ENCODE data around the gene SMOC1.

The SMOC1 gene

DNA sequence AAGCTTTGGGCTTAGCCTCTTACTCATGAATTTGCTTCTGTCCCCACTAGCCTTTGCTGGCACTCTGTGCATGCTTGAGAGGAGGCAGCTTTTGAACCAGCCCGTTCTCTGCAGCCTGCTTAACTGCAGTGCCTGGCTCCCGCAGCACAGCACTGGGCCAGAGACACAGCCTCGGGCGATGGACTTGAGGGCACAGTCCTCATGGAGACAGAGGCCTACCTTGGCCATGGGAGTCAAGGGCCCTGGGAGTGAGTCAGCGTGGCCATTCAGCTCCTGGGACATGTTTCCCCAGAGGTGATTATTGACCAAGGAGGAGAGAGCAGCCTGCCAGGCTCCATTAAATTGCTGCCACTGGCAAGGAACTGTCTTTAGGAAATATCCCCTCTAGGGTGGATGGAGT, 93.5 kb downstream of the SMOC1 start:
- no peak for DNase-seq (ENCODE audit: insufficient read length, low spot score)
- no peak for FAIRE-seq

- DNase-seq (ENCODE audit: insufficient read length, low spot score) (no peak), FAIRE-seq (no peak)
Measured at GRCh38 chr14:69973846-69974245, 94.6 kb downstream of the SMOC1 start.

DNA sequence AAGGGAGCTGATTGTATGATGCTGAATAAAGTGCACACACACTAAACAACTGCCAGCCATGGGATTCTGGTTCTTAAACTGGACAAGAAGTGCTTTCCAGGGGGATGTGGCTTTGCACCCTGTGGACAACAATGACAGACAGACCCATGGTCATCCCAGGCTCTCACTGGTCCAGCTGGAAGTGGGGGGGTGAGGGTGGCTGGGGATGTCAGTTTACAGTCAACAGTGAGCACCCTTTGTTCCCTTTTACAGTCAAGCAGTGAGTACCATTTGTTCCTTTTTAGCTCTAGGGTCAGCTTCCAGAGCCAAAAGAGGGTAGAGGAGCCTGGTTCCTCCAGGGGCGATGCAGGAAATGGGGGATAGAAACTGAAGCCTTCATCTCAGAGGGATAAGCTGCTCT, 100.7 kb downstream of the SMOC1 start:
- FAIRE-seq (no peak), DNase-seq (ENCODE audit: insufficient read length, low spot score) (no peak)

DNA sequence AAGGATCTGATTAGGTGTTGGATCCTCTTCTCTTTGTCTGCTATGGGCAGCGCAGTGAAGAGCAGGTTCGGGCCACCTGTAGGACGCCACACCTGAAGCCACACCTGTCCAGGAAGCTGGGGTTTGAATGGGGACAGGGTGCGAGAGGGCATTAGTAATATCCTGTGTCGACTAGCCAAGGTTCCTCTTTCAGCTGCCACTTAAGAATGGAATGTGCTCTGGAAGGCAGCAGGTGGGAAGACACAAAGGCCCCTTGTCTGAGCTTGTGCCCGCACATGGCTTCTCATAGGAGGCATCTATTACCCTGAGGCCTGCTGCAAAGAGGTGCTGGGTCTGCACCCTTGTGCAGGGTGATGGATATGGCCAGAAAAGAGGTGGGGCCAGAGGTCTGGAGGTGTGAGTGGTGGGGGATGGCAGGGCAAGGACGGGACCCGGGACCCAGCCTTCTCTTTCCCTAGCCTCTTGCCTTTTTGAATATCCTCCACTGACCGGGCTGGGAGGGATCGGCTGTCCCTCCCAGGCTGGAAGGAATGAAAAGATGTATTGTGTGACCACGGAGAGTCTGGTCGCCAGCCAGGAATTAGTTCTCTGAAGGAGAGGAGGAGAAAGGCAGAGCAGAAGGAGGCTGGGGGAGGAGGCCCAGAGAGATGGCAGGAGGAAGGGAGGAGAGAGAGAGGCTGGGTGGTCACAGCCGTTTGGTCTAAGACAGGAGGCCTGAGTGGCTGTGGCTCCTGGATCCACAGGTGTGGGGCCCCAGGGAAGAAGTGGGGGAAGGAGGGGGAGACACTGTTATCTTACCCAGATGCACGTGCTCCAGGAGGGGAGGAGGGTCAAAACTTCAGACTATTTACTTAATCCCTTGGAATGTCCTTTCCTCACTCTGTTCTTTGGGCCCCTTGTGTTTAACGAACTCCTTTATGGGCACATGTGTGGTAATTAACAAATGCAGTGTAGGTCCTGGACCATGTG, 101.5 kb downstream of the SMOC1 start:
- FAIRE-seq = no peak
- DNase-seq (ENCODE audit: insufficient read length, low spot score) = no peak

- FAIRE-seq = no peak
- no peak for DNase-seq (ENCODE audit: insufficient read length, low spot score)
Measured at GRCh38 chr14:69982220-69982839, 103.1 kb downstream of the SMOC1 start.

DNA sequence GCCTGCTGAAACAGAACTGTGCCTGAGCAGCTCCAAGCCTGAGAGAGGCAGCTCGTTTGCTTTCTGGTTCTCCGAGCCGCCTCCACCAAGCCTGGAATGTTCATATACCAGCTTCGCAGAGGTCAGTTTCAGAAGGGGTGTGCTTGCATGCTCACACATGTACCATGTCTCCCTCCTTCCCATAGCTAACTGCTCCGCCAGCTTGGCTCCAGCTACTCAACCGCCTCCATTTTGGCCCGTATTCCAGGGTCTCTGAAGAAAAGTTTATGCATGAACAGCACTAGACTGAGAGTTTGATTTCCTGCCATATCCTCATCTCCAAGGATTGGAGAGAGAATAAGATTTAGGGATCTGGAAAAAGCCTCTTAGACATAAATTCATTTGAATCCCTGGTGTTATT, 103.7 kb downstream of the SMOC1 start:
- DNase-seq (ENCODE audit: insufficient read length, low spot score) (no peak), FAIRE-seq (no peak)

DNA sequence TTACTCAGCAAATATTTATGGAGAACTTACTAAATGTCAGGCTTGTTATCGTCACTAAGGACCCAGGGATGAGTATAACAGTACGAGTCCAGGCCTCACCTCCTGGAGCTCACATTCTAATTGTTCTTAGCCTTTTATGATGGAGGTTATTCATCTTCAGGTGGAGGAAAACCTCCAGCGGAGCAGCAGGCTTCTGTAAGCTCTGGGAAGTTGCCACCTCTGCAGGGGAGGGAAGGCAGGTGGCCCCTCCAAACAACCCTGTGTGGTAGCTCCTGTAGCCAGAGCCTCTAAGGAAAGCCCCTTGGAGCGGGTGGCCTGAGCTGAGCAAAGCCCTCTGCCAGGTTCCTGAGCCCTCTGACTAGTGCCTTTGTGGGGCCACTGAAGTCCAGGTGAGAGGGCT, 104.1 kb downstream of the SMOC1 start:
- DNase-seq (ENCODE audit: insufficient read length, low spot score) (no peak), FAIRE-seq (no peak)

GRCh38 chr14:69985463-69985862, 106.2 kb downstream of the SMOC1 start:
- FAIRE-seq = no peak
- no peak for DNase-seq (ENCODE audit: insufficient read length, low spot score)

GRCh38 chr14:69986336-69986735, 107.1 kb downstream of the SMOC1 start:
- DNase-seq (ENCODE audit: insufficient read length, low spot score) (no peak), FAIRE-seq (no peak)

DNA sequence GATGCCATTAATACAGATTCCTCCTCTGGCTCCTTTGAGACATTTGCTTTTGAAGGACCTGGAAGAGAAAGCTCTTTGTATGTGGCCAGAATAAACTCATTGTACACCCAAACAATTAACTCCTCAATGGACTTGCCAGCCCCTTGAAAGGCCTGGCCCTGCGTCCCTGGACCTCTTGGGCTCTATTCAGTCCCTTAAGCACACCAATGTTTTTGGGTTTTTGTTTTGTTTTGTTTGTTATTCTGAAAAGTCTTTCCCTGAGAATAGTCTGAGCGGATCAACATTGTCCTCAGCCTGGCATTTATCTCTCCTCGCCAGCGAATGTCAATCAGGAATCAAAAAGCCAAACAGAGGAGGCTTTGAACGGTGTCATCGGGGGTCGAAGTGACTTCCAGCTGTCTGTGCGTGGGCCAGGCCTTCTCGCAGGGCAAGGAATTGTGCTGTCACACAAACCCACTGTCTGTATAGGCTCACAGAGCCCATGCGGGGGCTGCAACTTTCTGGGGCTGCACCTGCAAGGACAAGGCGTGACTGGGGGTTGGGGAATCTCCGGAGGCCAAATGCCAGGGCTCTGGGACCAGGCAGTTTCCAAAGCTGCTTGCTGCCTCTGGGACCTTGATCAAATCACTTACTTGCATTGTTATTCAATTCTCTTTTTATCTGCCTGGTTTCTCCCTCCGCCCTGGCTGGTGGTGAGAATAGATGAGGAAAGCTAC, 108.3 kb downstream of the SMOC1 start:
- DNase-seq (ENCODE audit: insufficient read length, low spot score) (no peak), FAIRE-seq (no peak)

DNA sequence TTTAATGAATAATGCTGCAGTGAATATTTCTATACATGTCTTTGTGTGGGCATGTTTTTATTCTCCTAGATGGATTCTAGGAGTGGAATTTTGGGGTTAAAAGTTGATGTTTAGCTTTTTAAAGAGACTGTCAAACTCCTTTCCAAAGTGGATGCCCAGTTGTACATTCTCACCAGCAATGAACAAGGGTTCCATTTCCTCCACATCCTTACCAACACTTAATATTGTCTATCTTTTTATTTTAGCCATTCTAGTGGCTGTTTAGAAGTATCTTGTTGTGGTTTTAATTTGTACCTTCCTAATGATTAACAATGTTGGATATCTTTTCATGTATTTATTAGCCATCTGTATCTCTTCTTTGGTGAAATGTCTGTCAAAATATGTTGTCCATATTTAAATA, 109.8 kb downstream of the SMOC1 start:
- FAIRE-seq (no peak), DNase-seq (ENCODE audit: insufficient read length, low spot score) (no peak)

- FAIRE-seq = no peak
- no peak for DNase-seq (ENCODE audit: insufficient read length, low spot score)
Measured at GRCh38 chr14:69989622-69990021, 110.4 kb downstream of the SMOC1 start.

- no peak for DNase-seq (ENCODE audit: insufficient read length, low spot score)
Measured at GRCh38 chr14:69990323-69990722, 111.1 kb downstream of the SMOC1 start.

GRCh38 chr14:69991422-69991821, 112.2 kb downstream of the SMOC1 start:
- DNase-seq (ENCODE audit: insufficient read length, low spot score) (no peak), FAIRE-seq (no peak)

More at GRCh38 chr14:69990323-69990722, 111.1 kb downstream of the SMOC1 start:
- FAIRE-seq = no peak

- no peak for FAIRE-seq
- DNase-seq (ENCODE audit: insufficient read length, low spot score) = no peak
Measured at GRCh38 chr14:69992564-69992963, 113.3 kb downstream of the SMOC1 start.

DNA sequence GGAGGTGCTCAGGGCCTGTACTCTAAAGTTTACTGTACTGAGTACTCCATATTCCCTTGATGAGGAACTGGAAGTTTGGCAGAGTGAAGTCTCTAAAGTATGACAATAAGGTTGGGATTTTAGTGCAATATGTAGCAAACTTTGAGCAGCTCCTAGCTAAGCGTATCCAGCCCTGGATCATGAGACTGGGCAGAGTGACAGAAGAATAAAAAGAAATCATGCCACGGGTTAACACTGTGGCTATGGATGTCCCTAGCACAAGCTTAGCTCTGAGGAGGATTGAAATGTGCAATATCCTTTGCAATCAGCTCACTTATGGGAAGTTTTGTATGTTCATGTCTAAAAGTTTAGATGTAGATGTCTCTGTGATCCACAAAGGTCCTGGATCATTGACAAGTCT, 114.1 kb downstream of the SMOC1 start:
- DNase-seq (ENCODE audit: insufficient read length, low spot score) (no peak), FAIRE-seq (no peak)

DNA sequence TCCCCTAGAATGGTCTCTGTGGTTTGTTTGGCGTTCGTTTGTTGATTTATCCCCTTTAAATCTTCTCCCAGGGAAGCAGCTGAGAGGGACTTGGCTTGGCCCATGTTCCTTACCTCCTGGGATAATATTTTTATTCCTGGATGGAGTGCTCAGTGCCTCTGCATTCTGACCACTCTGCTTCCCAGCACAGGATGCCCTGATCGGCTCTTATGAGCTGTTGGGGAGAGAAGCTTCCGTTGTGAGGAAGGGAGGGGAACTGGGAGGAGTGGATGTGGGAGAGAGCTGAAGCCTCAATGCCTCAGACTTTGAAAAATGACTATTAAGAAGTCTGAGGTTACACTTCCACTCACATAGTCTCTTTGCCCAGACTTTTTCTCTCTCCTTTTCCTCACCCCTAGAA, 114.8 kb downstream of the SMOC1 start:
- FAIRE-seq (no peak), DNase-seq (ENCODE audit: insufficient read length, low spot score) (no peak)

DNA sequence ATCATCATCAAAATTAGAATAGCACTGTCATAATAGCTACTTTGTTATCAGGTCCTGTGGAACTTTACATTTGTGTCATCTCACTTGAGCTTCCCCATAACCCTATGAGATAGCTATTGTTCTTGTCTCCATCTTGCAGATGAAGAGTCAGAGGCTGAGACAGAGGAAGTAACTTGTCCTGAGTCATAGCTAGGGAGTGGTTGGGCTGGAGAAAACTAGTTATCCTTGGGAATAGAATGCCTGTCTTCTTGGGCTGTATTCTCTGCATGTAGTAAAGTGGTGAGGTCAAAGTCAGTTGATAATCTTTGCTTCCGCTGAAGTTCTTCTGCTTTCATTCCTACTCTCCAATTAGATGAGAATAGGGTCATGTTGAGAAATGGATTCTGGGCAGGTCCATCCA, 117.0 kb downstream of the SMOC1 start:
- DNase-seq (ENCODE audit: insufficient read length, low spot score) (no peak), FAIRE-seq (no peak)

DNA sequence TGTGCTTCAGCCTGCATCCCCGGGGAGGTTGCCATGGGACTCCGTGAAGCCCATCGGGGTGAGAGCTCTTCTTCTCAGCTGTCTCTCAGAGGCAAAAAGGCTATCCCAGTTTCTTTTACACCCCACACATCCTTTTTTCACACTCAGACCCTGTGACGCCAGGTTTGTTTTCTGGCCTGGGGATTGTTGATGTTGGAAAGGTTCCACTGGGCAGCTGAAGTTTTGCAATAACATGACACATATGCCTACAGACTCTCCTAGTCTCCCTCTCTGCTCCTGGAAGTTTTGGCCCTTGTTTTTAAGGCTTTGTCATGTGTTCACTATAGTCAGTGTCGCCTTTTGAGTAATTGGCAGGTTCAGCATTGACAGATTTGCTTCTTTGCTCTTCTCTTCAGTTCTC, 118.6 kb downstream of the SMOC1 start:
- DNase-seq (ENCODE audit: insufficient read length, low spot score) = no peak
- FAIRE-seq = no peak

- DNase-seq (ENCODE audit: insufficient read length, low spot score) (no peak), FAIRE-seq (no peak)
Measured at GRCh38 chr14:69999261-69999674, 120.1 kb downstream of the SMOC1 start.

GRCh38 chr14:70000601-70001000, 121.4 kb downstream of the SMOC1 start:
- DNase-seq (ENCODE audit: insufficient read length, low spot score) (no peak), FAIRE-seq (no peak)

Measured in GM19239 (cell line).